Endothelial cell (in vitro differentiated cells): ENCODE results near the gene DNAH10. TPM values are rescaled to one million over a fixed set of nuclear protein-coding genes. Genes with fewer than 3 reads are reported as not detected.

Experiments
- DNase-seq: peaks from one replicate; pipeline ENCODE4 v3.0.0; 2021; ENCODE audit warnings: low spot score
- H3K27ac Mint-ChIP-seq: one replicate; pipeline ENCODE4 v1.8.0; 2021; ENCODE audit warnings: mixed read lengths, inconsistent platforms; ENCODE audit not compliant: unreplicated experiment
- H3K27me3 Mint-ChIP-seq: one replicate; pipeline ENCODE4 v1.8.0; 2021; ENCODE audit warnings: mild to moderate bottlenecking, moderate library complexity, mixed read lengths, inconsistent platforms; ENCODE audit not compliant: unreplicated experiment
- H3K36me3 Mint-ChIP-seq: one replicate; pipeline ENCODE4 v1.8.0; 2021; ENCODE audit warnings: mild to moderate bottlenecking, low read depth, mixed read lengths, inconsistent platforms; ENCODE audit not compliant: unreplicated experiment
- H3K4me1 Mint-ChIP-seq: one replicate; pipeline ENCODE4 v1.8.0; 2021; ENCODE audit warnings: mild to moderate bottlenecking, mixed read lengths, inconsistent platforms; ENCODE audit not compliant: unreplicated experiment
- H3K4me3 Mint-ChIP-seq: one replicate; pipeline ENCODE4 v1.8.0; 2021; ENCODE audit warnings: mild to moderate bottlenecking, mixed read lengths, inconsistent platforms; ENCODE audit not compliant: unreplicated experiment
- H3K9me3 Mint-ChIP-seq: one replicate; pipeline ENCODE4 v1.8.0; 2021; ENCODE audit warnings: mixed read lengths, inconsistent platforms; ENCODE audit not compliant: unreplicated experiment
- total RNA-seq: library from RNA; stranded (reverse); fragmentation: NEBNext Ultra II Directional; extraction: Animal tissue kit (Norgen Biotek cat#: 25700); gene quantifications from one replicate; pipeline ENCODE4 v1.2.1, GENCODE V29; 2021; ENCODE audit not compliant: unreplicated experiment
- TF ChIP-seq, protein P1 (sequence below): fragments of 200-600 bp; sonication (generic); IDR thresholded peaks from one replicate; pipeline ENCODE4 v1.5.0; 2021; ENCODE audit warnings: antibody characterized with exemption; ENCODE audit not compliant: unreplicated experiment

The DNAH10 gene
- total RNA-seq, 1 donor from 2014 or later = 1.2 TPM

- DNase-seq = no peak
- no peaks in the 10 kb centered on the region for H3K9me3 Mint-ChIP-seq
- H3K4me1 Mint-ChIP-seq = no peaks in the 10 kb centered on the region
- H3K36me3 Mint-ChIP-seq = no peaks in the 10 kb centered on the region
- TF ChIP-seq, protein P1, sequence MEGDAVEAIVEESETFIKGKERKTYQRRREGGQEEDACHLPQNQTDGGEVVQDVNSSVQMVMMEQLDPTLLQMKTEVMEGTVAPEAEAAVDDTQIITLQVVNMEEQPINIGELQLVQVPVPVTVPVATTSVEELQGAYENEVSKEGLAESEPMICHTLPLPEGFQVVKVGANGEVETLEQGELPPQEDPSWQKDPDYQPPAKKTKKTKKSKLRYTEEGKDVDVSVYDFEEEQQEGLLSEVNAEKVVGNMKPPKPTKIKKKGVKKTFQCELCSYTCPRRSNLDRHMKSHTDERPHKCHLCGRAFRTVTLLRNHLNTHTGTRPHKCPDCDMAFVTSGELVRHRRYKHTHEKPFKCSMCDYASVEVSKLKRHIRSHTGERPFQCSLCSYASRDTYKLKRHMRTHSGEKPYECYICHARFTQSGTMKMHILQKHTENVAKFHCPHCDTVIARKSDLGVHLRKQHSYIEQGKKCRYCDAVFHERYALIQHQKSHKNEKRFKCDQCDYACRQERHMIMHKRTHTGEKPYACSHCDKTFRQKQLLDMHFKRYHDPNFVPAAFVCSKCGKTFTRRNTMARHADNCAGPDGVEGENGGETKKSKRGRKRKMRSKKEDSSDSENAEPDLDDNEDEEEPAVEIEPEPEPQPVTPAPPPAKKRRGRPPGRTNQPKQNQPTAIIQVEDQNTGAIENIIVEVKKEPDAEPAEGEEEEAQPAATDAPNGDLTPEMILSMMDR = no peak
- no peak overlapping the region for H3K27ac Mint-ChIP-seq
- H3K4me3 Mint-ChIP-seq = no peak overlapping the region
- no peaks in the 10 kb centered on the region for H3K27me3 Mint-ChIP-seq
Measured at GRCh38 chr12:123771261-123771660, 9.2 kb downstream of the DNAH10 start.

DNA sequence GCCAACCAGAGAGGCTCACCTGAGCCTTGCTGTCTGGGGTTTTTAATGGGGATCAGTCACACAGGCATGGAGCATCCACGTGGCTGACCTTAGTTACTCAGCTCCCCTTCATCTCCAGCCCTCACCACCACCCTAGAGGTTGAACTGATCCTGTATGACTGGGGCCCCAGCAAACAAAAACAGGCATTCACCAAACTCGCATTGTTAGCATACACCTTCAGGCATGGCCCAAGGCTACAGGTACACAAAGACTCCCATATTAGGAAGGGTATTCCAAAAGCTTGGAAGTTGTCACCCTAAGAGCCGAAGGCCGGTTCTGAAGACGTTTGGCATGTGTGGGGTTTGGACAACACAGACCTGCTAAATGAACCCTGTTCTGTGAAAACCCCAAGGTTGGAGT, 10.0 kb downstream of the DNAH10 start:
- Mint-ChIP-seq H3K4me3 (no peak overlapping the region), H3K9me3 (no peaks in the 10 kb centered on the region), H3K36me3 (no peaks in the 10 kb centered on the region), H3K27ac (no peak overlapping the region), H3K4me1 (no peaks in the 10 kb centered on the region), H3K27me3 (no peaks in the 10 kb centered on the region)
- no peak for DNase-seq
- TF ChIP-seq, protein P1 = no peak

DNA sequence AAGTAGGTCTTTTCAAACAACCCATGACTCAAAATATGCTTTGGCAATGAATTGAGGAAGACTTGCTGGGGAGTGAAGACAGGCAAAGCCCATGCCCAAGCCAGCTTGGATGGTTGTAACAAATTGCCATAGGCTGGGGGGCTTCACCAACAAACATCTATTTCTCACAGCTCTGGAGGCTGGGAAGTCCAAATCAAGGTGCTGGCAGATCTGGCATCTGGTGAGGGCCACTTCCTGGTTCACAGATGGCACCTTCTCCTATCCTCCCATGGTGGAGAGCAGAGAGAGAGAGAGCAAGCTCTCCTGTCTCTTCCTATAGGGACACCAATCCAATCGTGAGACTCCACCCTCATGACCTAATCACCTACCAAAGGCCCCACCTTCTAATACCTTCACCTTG, 11.3 kb downstream of the DNAH10 start:
- Mint-ChIP-seq H3K27me3 (no peaks in the 10 kb centered on the region), H3K9me3 (no peaks in the 10 kb centered on the region), H3K4me3 (no peak overlapping the region), H3K27ac (no peak overlapping the region), H3K36me3 (no peaks in the 10 kb centered on the region), H3K4me1 (no peaks in the 10 kb centered on the region)
- no peak for DNase-seq
- TF ChIP-seq, protein P1 = no peak

GRCh38 chr12:123779551-123779950, 17.4 kb downstream of the DNAH10 start:
- no peak for DNase-seq
- Mint-ChIP-seq H3K27ac (no peak overlapping the region), H3K9me3 (no peaks in the 10 kb centered on the region), H3K4me1 (no peaks in the 10 kb centered on the region), H3K4me3 (no peak overlapping the region), H3K36me3 (no peaks in the 10 kb centered on the region), H3K27me3 (no peaks in the 10 kb centered on the region)
- TF ChIP-seq, protein P1 = no peak

DNA sequence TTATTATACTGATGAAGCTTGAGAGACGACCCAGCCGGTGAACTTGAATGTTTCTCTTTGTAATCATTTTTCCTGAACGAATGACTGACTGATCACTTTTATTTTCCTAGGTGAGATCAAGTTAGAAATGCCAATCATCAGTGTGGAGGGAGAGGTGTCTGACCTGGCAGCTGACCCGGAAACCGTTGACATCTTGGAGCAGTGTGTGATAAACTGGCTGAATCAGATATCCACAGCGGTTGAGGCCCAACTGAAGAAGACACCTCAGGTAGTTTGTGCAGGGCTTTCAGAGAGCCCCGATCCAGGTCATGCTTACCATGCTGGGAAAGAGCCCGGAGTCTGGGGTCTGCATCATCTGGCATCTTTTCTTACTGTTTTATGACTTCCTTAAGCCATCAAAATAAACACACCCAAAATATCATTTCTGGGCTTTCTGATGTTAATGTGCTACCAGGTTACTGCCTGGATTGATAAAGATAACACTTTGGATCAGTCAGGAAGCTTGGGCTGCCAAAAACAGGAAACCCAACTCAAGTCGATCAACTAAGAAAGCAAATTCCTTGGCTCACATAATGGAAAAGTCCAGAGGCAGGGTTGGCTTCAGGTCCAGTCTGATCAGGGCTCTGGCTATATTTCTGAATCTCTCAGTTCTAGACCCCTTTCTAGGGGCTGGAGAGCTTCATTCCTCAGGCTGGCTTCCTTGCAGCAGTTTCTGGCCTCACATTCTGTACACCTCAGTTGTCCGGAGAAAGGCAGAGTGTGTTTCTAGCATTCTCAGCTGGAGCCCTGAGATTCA, 21.1 kb downstream of the DNAH10 start:
- no peak overlapping the region for H3K27ac Mint-ChIP-seq
- DNase-seq = no peak
- TF ChIP-seq, protein P1 = no peak
- no peaks in the 10 kb centered on the region for H3K36me3 Mint-ChIP-seq
- H3K27me3 Mint-ChIP-seq = peaks cover 3% of the 10 kb centered on the region
- no peaks in the 10 kb centered on the region for H3K4me1 Mint-ChIP-seq
- H3K4me3 Mint-ChIP-seq = no peak overlapping the region
- H3K9me3 Mint-ChIP-seq = no peaks in the 10 kb centered on the region
